Neural cell (in vitro differentiated cells): ENCODE results near the gene CPEB4.

Experiments
- EP300 ChIP-seq: fragments of 450-650 bp; conservative IDR thresholded peaks from 2 replicates; pipeline ENCODE4 v1.6.1; 2014; ENCODE audit warnings: antibody characterized with exemption, mild to moderate bottlenecking, moderate library complexity; ENCODE audit not compliant: poor library complexity, severe bottlenecking
- TF ChIP-seq, protein P1 (sequence below): IDR thresholded peaks from 2 replicates; pipeline ENCODE4 v1.6.1; 2012; ENCODE audit warnings: borderline replicate concordance
- TF ChIP-seq, protein P2 (sequence below): fragments of 450-650 bp; IDR thresholded peaks from 2 replicates; pipeline ENCODE4 v1.5.1; 2014; ENCODE audit warnings: antibody characterized with exemption, mild to moderate bottlenecking, moderate library complexity; ENCODE audit not compliant: poor library complexity, severe bottlenecking

DNA sequence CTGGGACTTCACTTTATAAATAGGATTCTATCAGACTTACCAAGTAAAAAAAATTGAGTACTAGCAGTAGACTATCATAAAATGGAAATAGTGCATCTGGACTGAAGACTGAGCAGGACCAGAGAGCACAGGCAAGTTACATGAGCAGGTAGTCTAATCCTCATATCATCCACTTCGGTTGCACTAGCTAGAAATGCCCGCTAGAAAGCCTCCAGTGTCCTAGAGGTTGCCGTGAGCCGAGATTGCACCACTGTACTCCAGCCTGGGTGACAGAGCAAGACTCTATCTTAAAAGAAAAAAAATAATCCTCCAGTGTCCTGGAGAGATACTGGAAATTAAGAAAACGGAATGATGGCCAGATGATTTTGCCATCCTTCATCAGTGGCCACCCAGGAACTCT, 120.8 kb downstream of the CPEB4 start:
- TF ChIP-seq, protein P1, sequence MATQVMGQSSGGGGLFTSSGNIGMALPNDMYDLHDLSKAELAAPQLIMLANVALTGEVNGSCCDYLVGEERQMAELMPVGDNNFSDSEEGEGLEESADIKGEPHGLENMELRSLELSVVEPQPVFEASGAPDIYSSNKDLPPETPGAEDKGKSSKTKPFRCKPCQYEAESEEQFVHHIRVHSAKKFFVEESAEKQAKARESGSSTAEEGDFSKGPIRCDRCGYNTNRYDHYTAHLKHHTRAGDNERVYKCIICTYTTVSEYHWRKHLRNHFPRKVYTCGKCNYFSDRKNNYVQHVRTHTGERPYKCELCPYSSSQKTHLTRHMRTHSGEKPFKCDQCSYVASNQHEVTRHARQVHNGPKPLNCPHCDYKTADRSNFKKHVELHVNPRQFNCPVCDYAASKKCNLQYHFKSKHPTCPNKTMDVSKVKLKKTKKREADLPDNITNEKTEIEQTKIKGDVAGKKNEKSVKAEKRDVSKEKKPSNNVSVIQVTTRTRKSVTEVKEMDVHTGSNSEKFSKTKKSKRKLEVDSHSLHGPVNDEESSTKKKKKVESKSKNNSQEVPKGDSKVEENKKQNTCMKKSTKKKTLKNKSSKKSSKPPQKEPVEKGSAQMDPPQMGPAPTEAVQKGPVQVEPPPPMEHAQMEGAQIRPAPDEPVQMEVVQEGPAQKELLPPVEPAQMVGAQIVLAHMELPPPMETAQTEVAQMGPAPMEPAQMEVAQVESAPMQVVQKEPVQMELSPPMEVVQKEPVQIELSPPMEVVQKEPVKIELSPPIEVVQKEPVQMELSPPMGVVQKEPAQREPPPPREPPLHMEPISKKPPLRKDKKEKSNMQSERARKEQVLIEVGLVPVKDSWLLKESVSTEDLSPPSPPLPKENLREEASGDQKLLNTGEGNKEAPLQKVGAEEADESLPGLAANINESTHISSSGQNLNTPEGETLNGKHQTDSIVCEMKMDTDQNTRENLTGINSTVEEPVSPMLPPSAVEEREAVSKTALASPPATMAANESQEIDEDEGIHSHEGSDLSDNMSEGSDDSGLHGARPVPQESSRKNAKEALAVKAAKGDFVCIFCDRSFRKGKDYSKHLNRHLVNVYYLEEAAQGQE: no peak
- no peak for TF ChIP-seq EP300
- TF ChIP-seq, protein P2, sequence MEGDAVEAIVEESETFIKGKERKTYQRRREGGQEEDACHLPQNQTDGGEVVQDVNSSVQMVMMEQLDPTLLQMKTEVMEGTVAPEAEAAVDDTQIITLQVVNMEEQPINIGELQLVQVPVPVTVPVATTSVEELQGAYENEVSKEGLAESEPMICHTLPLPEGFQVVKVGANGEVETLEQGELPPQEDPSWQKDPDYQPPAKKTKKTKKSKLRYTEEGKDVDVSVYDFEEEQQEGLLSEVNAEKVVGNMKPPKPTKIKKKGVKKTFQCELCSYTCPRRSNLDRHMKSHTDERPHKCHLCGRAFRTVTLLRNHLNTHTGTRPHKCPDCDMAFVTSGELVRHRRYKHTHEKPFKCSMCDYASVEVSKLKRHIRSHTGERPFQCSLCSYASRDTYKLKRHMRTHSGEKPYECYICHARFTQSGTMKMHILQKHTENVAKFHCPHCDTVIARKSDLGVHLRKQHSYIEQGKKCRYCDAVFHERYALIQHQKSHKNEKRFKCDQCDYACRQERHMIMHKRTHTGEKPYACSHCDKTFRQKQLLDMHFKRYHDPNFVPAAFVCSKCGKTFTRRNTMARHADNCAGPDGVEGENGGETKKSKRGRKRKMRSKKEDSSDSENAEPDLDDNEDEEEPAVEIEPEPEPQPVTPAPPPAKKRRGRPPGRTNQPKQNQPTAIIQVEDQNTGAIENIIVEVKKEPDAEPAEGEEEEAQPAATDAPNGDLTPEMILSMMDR: no peak
